ENCODE results near the gene HECTD4.

DNA sequence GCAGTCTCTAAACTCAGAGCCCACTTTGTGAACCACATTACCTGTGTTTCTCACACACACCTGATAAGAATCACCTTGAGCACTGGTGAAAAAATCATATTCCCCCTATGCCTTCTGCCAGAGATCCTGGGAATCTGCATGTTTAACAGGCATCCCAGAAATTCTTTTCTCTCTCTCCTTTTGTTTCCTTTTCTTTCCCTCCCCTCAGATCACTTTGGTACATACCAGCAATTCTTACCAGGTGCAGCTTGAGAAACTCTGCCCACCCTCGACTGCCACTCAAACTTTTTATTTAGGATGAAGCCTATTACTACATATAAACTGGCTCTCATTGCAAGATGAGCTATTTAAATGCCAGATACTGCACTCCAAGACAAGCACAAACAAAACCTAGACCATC is 36.0 kb downstream of the HECTD4 start:
- TF ChIP-seq EZH2 (IDR thresholded peaks at IDR 0.05; ENCODE audit: low read length, unreplicated experiment) = no peak
- TF ChIP-seq CTCF (conservative IDR thresholded peaks at IDR 0.05; ENCODE audit: low read depth, low read length) = no peak

All from PC-3 (cell line).